ENCODE measurements around the gene RNF207.

RNF207 gene

DNA sequence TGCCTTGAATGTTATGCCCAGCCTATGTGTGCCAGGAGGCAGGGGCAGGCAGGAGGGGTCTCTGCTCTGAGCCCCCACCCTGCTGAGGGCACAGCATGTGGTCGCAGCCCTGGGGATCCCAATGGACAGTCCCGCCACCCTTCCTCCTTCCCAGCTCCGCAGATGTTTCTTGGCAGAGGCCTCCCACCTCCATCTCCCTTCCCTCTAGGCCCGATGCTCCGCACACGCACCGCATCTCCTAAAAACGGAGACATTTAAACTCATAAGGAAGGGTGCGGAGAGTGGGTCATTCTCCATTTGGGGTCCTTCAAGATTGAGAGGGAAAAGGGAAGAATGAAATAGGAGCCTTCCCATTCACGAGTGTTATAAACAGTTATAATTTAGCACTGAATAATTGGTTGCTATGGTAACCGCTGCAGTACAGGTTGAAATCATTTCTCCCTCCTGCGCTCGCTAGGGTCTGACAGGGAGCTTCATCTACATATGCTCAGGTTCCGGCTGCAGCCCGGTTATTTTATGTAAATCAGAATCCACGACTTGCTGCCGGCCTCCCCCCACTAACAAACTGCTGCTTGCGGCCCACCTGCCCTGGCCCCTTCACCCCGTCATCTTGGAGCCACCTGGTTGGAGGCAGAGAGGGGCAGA lies 41.8 kb upstream of the RNF207 start:
- TF ChIP-seq ZFX (IDR thresholded peaks at IDR 0.05; ENCODE audit: borderline replicate concordance): no peak
- TF ChIP-seq, protein P1, sequence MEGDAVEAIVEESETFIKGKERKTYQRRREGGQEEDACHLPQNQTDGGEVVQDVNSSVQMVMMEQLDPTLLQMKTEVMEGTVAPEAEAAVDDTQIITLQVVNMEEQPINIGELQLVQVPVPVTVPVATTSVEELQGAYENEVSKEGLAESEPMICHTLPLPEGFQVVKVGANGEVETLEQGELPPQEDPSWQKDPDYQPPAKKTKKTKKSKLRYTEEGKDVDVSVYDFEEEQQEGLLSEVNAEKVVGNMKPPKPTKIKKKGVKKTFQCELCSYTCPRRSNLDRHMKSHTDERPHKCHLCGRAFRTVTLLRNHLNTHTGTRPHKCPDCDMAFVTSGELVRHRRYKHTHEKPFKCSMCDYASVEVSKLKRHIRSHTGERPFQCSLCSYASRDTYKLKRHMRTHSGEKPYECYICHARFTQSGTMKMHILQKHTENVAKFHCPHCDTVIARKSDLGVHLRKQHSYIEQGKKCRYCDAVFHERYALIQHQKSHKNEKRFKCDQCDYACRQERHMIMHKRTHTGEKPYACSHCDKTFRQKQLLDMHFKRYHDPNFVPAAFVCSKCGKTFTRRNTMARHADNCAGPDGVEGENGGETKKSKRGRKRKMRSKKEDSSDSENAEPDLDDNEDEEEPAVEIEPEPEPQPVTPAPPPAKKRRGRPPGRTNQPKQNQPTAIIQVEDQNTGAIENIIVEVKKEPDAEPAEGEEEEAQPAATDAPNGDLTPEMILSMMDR (IDR thresholded peaks at IDR 0.05): no peak

DNA sequence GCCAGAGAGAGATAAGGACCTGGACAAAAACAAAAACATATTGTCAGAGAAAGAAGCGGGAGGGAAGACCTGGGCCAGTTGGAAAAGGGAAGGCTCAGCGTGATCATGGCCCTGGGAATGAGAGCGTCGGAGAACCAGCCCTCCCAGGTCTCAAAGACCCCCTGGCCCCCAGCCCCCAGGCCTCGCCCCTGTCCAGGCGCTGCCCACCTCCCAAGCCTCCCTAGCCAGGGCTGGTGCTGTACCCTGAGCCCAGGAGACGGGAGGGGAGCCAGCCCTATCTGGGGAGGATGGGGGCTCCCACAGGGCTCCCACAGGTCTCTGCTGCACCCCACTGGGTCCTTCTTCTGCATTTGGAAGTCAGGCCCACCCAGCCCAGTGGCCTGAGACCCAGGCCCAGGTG lies 40.9 kb upstream of the RNF207 start:
- TF ChIP-seq, protein P1 (IDR thresholded peaks at IDR 0.05): no peak
- TF ChIP-seq ZFX (IDR thresholded peaks at IDR 0.05; ENCODE audit: borderline replicate concordance): no peak
- H3K27ac ChIP-seq: no peak overlapping the region

More for the DNA sequence above, 41.8 kb upstream of the RNF207 start:
- H3K27ac ChIP-seq: no peak overlapping the region

DNA sequence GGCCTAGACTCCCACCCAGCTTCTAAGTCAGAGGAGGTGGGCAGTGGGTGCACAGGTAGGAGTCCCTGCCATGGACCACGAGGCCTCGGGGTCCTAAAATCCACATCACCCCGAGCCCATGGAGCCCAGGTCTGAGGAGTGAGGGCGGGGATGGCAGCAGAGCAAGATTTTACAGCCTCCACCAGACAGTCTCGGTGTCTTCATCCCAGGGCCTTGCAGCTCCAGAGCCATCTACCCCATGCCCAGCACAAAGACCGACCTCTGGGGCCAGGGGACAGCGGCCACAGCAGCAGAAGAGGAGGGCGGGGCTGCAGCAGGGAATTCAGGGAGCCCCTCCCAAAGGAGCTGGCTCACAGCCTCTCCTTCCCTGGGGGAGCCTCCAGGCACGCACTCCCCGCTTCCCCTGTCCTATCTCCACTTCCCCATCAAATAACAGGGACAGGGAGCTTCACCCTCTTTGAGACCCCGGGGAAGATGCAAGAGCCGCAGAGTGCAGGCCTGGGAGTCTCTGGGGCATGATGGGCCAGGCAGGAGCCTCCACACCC lies 40.4 kb upstream of the RNF207 start:
- TF ChIP-seq, protein P1 (IDR thresholded peaks at IDR 0.05): no peak
- TF ChIP-seq ZFX (IDR thresholded peaks at IDR 0.05; ENCODE audit: borderline replicate concordance): no peak
- no peak overlapping the region for H3K27ac ChIP-seq

DNA sequence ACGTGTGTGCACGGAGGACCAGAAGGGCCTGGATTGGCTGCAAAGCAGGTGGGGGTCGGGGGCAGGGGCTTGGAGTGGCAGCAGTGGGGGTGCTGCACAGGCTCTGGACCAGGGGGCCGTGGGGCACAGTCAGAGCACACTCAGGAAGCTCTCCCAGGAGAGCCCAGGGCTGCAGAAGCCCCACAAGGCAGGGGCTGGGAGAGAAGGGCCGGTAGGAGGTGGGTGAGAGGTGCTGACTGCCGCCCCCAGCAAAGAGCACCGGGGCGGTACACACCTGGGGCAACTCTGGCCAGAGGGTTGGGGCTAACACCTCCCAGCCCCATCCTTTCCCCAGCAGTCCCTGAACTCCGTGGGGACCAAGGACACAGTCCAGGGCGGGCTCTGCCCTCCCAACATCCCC lies 39.7 kb upstream of the RNF207 start:
- no peak overlapping the region for H3K27ac ChIP-seq
- TF ChIP-seq, protein P1 (IDR thresholded peaks at IDR 0.05): no peak
- no peak for TF ChIP-seq ZFX (IDR thresholded peaks at IDR 0.05; ENCODE audit: borderline replicate concordance)

DNA sequence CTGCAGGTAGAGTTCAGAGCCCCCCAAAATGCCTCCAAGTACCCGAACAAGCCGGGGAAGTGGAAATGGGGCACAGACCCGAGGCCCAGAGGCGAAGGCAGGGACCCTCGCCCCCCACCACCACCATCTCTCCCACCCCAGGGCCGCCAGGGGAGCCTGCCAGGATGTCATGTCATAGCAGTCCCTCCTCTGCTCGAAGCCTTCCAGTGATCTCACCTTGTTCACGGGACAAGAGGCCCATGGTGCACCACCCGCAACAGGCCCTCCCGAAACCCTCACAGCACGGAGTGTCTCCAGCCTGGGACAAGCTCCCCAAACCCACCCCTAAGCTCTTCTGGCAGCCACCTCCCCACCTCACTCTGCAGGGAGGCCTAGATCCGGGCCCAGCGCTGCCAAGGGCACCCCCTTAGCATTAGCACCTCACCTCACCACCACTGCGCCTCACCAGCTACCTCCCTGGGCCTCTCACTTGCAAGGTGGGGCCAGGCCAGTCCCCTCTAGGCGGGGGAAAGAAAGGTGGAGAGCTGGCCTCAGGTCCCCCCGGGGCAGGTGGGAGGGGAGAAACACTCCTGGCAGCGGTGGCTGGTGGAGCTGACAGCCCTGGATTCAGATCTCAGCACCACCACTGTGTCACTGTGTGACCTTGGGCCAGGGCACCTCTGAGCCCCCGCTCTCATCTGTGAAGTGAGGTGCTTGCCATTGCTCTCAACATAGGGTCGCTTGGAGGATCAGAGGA lies 39.1 kb upstream of the RNF207 start:
- H3K27ac ChIP-seq: no peak overlapping the region
- TF ChIP-seq, protein P1 (IDR thresholded peaks at IDR 0.05): no peak
- TF ChIP-seq ZFX (IDR thresholded peaks at IDR 0.05; ENCODE audit: borderline replicate concordance): no peak

DNA sequence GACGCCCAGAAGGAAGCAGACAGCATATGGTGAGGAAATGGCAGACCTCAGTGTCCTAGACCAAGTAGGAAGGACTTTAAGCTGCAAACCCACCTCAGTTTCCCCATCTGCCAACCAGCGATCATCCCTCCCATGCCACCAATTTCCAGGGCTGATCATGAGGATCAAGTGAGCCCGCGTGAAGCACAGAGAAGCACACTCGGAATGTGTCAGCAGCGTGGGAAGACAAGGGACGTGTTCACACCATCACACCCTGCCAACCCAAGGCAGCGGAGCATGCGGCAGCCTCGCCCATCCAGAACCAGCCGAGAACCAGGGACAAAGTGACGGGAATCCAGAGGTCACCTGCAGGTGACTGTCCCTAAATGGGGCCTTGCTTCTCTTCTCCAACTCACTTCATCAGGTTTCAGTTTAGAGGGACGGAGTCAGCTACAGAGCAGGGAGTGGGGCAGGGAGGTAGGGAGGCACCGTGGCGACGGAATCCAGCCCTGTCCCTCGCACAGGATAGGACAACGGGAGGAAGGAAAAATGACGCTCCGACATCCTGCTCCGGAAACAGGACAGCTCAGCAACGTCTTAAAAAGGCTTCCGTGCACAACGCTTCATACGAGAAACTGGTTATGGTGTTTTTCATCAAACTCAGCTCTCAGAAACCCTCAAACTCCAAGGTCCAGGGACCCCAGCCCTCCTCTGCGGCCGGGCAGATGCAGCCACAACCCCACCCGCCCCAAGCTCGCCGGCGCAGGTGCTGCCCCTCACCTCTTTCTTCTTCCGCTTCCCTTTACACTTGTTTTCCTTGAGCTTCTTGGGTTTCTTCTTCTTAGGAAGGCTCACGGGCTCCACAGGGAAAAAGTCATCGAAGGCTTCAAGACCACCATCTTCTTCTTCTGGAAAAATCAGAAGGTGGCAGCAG lies 38.3 kb upstream of the RNF207 start:
- H3K27ac ChIP-seq: no peak overlapping the region
- TF ChIP-seq, protein P1 (IDR thresholded peaks at IDR 0.05): no peak
- TF ChIP-seq ZFX (IDR thresholded peaks at IDR 0.05; ENCODE audit: borderline replicate concordance): no peak

Measured in 22Rv1 (cell line).